ENCODE results near the gene THAP4. TPM values are rescaled to one million over a fixed set of nuclear protein-coding genes. Genes with fewer than 3 reads are reported as not detected.

The THAP4 gene
- total and polyA plus RNA-seq, 2 of the 13 experiments (the other 11 are each of a cell fraction or from before 2014, with no cell fraction given): 59.7 to 75.7 TPM

DNA sequence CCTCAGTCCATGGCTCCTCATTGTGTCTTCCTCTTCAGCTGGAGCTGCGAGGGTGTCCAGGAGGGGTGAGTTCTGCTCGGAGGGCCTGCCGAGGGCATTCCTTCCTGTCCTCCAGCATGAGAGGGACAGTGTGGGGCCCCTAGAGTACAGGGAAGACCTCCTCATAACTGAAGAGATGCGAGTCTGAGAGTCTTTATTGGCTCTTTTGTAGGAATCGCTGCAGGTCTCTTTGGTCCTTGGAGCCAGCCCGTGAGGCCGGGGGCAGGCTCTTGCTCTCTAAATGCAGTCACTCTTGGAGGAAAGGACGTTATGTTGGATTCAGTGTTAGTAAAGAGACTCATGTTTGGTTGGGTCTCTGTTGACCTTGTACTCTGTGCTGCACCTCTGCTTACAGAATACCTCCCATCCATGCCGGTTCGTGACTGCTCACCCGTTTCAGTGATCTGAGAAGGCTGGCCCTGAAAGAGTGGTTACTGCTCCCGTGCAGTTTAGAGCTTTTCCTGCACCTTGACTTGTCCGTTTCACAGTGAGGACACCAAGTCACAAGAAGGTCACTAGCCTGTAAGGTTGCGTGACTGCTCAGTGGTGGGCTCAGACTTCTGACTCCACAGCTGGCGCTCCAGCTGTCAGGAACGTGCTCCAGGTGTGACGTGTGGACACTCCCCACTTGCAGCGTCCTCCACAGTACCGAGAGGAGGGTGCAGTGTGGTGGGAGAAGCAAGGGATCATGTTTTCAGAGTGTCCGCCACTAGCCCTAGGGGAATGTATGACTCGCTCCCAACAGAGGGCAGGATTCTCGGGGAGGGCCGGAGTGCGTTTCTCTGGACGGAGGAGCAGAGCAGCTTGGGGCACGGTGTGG lies 8.3 kb upstream of the THAP4 start (continued):
- TF ChIP-seq FOXP1 (IDR thresholded peaks at IDR 0.05) (no peak), FOXP1 (CRISPR knock-in tag; IDR thresholded peaks at IDR 0.05) (peak; percentile 71), PHF8 (CRISPR knock-in tag; IDR thresholded peaks at IDR 0.05) (peak; percentile 43), ZNF569 (CRISPR knock-in tag; IDR thresholded peaks at IDR 0.05; ENCODE audit: borderline replicate concordance) (no peak), ZNF879 (CRISPR knock-in tag; IDR thresholded peaks at IDR 0.05) (0 out of 2 replicates have a peak, but pooled peaks have one; percentile 73), ZMYM4 (CRISPR knock-in tag; IDR thresholded peaks at IDR 0.05) (peak; percentile 69; the same call in 1 of the 2 replicates), NR2F2 (IDR thresholded peaks at IDR 0.05; ENCODE audit: borderline replicate concordance, low read depth) (no peak), KDM5B (CRISPR knock-in tag; IDR thresholded peaks at IDR 0.05; ENCODE audit: borderline replicate concordance) (peak; percentile 73; the same call in 1 of the 2 replicates), ZNF510 (CRISPR knock-in tag; IDR thresholded peaks at IDR 0.05; ENCODE audit: low read depth) (no peak), SOX13 (IDR thresholded peaks at IDR 0.05) (no peak; the same call in 1 of the 2 replicates), SOX13 (CRISPR knock-in tag; conservative IDR thresholded peaks at IDR 0.05 in 1 of 2, IDR thresholded peaks at IDR 0.05 in 1 of 2) (peak in 1 of 2 experiments; percentile 51; a peak in 1 of 4 replicates), MIER3 (CRISPR knock-in tag; IDR thresholded peaks at IDR 0.05; ENCODE audit: borderline replicate concordance) (no peak)
- TF ChIP-seq, protein P1, sequence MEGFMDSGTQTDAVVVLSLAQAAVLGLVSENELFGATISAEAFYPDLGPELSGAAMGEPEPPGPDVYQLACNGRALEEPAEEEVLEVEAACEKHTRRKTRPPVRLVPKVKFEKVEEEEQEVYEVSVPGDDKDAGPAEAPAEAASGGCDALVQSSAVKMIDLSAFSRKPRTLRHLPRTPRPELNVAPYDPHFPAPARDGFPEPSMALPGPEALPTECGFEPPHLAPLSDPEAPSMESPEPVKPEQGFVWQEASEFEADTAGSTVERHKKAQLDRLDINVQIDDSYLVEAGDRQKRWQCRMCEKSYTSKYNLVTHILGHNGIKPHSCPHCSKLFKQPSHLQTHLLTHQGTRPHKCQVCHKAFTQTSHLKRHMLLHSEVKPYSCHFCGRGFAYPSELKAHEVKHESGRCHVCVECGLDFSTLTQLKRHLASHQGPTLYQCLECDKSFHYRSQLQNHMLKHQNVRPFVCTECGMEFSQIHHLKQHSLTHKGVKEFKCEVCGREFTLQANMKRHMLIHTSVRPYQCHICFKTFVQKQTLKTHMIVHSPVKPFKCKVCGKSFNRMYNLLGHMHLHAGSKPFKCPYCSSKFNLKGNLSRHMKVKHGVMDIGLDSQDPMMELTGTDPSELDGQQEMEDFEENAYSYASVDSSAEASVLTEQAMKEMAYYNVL (CRISPR knock-in tag; IDR thresholded peaks at IDR 0.05; ENCODE audit: borderline replicate concordance): peak; percentile 85; the same call in 1 of the 2 replicates
- TF ChIP-seq, protein P2, sequence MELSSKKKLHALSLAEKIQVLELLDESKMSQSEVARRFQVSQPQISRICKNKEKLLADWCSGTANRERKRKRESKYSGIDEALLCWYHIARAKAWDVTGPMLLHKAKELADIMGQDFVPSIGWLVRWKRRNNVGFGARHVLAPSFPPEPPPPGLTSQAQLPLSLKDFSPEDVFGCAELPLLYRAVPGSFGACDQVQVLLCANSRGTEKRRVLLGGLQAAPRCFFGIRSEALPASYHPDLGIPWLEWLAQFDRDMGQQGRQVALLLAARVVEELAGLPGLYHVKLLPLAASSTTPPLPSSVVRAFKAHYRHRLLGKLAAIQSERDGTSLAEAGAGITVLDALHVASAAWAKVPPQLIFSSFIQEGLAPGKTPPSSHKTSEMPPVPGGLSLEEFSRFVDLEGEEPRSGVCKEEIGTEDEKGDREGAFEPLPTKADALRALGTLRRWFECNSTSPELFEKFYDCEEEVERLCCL (CRISPR knock-in tag; IDR thresholded peaks at IDR 0.05; ENCODE audit: borderline replicate concordance): no peak
- TF ChIP-seq, protein P3, sequence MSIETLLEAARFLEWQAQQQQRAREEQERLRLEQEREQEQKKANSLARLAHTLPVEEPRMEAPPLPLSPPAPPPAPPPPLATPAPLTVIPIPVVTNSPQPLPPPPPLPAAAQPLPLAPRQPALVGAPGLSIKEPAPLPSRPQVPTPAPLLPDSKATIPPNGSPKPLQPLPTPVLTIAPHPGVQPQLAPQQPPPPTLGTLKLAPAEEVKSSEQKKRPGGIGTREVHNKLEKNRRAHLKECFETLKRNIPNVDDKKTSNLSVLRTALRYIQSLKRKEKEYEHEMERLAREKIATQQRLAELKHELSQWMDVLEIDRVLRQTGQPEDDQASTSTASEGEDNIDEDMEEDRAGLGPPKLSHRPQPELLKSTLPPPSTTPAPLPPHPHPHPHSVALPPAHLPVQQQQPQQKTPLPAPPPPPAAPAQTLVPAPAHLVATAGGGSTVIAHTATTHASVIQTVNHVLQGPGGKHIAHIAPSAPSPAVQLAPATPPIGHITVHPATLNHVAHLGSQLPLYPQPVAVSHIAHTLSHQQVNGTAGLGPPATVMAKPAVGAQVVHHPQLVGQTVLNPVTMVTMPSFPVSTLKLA (IDR thresholded peaks at IDR 0.05): peak; percentile 62
